HG03066 (cell line): ENCODE data around the gene UNC13A.

Experiments used
- ATAC-seq: cut with Tn5 transposase; IDR thresholded peaks from one replicate; pipeline ENCODE4 v1.9.1; 2021; ENCODE audit warnings: low read depth; ENCODE audit not compliant: unreplicated experiment

UNC13A gene

DNA sequence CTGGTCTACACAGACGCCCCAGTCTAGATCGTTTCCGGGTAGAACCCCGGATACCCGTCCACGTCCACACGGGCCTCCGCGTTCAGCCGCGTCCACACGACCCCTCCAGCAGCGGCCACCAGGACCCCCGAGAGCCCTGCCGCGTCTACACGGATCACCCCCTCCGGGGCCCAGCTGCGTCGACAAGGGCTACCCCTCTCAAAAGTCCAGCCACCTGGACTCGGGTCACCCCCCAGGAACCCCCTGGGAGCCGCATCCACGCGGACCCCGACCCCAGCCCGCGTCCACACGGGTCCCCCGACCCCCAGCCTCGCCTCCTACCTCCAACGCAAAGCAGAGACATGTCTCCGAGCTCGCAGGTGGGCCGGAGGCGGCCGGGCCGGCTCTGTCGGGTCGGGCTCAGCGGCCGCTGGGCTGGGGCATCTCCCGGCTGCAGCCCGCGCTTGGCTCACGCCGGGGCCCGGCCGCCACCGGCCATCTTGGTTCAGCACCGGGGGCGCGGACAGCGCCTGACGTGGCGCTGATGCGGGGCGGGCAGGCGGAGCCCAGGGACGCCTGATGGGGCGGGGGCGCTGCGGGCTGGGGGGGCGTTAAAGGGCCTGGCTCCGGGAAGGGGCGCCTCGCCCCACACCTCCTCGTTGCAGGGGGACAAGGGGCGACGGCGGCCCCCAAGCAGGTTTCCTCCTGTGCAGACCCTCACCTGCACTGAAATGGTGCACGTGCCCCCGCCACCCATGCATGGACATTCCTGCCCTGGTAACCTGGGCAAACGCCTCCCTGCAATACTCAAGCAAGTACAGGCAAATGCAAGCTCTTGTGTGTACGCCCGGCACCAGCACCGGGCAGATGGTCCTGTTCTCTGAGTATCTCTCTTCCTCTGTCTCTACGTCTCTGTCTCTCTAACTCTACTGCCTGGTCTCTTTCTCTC is at the start of gene UNC13A:
UNC13A (minus strand) TSS at position 498 of the 928 bp plus-strand sequence; CDS start at position 343, 155 bp downstream.
- no peak for ATAC-seq

- ATAC-seq, result no peak
Measured at GRCh38 chr19:17737690-17738153, 49.6 kb upstream of the UNC13A start.

- ATAC-seq, result no peak
Measured at GRCh38 chr19:17735410-17735809, 47.3 kb upstream of the UNC13A start.

DNA sequence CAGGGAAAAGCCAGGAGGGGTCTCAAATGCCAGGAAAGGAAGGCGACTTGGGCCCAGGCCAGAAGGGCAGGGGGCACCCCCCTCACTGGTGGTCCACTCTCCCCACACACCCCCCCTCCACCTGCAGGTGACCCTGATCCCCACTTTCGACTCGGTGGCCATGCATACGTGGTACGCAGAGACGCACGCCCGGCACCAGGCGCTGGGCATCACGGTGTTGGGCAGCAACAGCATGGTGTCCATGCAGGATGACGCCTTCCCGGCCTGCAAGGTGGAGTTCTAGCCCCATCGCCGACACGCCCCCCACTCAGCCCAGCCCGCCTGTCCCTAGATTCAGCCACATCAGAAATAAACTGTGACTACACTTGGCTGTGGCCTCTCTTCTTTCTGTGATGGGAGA is 46.0 kb upstream of the UNC13A start:
- ATAC-seq, result no peak

GRCh38 chr19:17733127-17733526 is 45.0 kb upstream of the UNC13A start:
- ATAC-seq, result no peak

- no peak for ATAC-seq
Measured at GRCh38 chr19:17727843-17728242, 39.7 kb upstream of the UNC13A start.

- ATAC-seq, result no peak
Measured at GRCh38 chr19:17726964-17727773, 39.0 kb upstream of the UNC13A start.

- no peak for ATAC-seq
Measured at GRCh38 chr19:17726136-17726741, 38.1 kb upstream of the UNC13A start.

- ATAC-seq, result no peak
Measured at GRCh38 chr19:17725422-17726078, 37.4 kb upstream of the UNC13A start.

DNA sequence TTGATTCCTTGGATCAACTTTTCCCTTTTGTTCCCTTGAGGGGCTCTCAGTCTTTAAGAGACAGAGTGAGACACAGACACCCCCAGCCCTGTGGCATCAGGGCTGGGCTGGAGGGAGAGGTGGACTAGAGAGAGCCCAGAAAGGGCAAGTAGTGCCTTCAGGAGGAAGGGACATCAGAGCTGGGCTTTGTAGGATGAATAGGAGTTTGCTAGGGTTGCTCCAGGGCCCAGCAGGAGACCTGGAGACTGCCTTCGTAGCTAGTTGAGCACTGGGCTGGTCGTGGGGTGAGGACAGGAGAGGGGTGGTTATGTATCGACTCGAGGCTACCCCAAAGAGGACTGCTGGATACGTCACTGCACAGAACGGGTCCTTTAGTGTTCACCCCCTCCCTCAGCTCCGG is 36.5 kb upstream of the UNC13A start:
- no peak for ATAC-seq

- ATAC-seq, result no peak
Measured at GRCh38 chr19:17722655-17723240, 34.6 kb upstream of the UNC13A start.

DNA sequence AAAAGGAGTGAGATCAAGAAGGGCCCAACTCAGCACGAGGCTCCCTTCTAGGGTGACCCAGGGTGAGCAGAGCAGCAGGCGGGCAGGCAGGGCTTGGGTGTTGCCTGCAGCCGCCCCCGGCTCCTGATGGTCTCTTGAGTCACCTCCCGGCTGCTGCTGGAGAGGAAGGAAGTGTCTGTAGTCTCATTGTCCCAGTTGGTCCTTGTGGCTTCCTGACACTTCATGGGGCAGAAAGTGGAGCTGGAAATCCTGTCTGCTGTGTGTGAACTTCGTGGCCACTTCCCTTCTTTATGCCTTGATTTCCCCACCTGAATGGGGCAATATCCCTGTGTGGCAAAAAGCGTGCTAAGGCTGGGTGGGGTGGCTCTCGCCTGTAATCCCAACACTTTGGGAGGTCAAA is 33.7 kb upstream of the UNC13A start:
- no peak for ATAC-seq

DNA sequence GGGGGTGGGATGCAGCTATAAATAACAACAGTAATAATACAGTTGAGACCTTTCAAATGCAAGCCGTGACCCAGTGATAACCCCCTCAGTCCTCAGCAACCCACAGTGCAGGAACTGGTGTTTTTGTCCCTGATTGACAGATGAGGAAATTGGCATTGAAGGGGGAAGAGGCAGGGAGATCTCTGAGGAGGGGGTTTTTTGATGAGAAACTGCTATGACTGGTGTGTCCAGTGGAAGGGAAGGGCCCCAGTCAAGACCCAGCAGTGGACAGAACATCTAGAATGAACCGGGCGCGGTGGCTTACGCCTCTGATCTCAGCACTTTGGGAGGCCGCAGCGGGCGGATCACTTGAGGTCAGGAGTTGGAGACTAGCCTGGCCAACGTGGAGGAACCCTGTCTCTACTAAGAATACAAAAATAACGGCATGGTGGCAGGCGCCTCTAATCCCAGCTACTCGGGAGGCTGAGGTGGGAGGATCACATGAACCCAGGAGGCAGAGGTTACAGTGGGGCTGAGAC is 33.0 kb upstream of the UNC13A start:
- ATAC-seq, result no peak

GRCh38 chr19:17720440-17720839 is 32.3 kb upstream of the UNC13A start:
- ATAC-seq, result no peak

- ATAC-seq, result no peak
Measured at GRCh38 chr19:17719730-17720400, 31.7 kb upstream of the UNC13A start.

DNA sequence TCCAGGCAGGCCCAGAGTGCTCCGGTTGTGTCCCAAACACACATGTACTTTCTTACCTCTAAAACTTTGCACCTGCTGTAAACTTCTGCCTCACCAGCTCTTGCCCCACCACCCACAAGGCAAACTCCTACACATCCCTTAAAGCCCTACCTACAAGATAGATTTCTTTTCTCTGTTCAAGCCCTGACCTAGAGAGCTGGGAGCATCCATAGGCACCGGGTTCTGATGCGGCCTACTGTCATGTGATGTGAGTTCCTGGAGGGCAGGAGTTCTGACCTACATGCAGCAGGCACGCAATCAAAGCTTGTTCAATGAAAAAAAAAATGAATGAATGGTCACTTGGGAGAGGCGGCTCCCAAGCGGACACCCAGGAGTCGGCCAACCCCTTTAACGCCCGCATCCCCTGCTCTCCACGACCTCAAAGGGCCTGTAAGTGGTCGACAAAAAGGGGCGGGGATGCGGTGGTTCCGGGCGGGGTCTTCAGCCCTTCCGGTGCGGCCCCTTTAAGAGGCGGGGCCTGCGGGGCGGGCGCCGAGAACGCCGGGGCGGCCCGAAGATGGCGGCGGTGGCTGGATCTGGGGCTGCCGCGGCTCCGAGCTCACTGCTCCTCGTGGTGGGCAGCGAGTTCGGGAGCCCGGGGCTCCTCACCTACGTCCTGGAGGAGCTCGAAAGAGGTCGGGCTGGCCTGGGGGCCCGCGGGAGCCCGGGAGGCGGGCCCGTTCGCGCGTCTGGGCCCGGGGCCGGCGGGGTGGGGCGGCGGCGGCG is 31.0 kb upstream of the UNC13A start, which contains the start of gene MAP1S:
MAP1S (plus strand) TSS at position 534 of the 765 bp plus-strand sequence; CDS start at position 557, 23 bp downstream.
- ATAC-seq, result no peak

GRCh38 chr19:17718550-17718946 is 30.4 kb upstream of the UNC13A start:
- ATAC-seq, result no peak

- ATAC-seq, result no peak
Measured at GRCh38 chr19:17716309-17716929, 28.3 kb upstream of the UNC13A start.
